IMR-90 (cell line): ENCODE measurements around the gene SARNP. TPM values are rescaled to one million over a fixed set of nuclear protein-coding genes. Genes with fewer than 3 reads are reported as not detected.

Experiments
- ATAC-seq: fragments of 200-7000 bp; cut with Tn5 transposase; 2 replicates; pipeline ENCODE4 v1.9.1; 2020; ENCODE audit warnings: low read depth, mild to moderate bottlenecking, moderate library complexity
- BruUV-seq: library from RNA; stranded (reverse); fragments of 400-500 nt; replicated peaks from 2 replicates; lab custom pipeline; 2021; lab: Mats Ljungman, UMichigan
- CTCF ChIA-PET: fragments of 300-600 bp; formaldehyde crosslinking; extraction: SDS; loops from one replicate; lab custom pipeline; 2021; ENCODE audit warnings: antibody characterized with exemption; lab: Yijun Ruan, JAX
- POLR2A ChIA-PET: fragments of 300-600 bp; sonication (Branson Sonifier 250); formaldehyde crosslinking; loops from one replicate; lab custom pipeline; 2022; ENCODE audit warnings: antibody characterized with exemption; ENCODE audit not compliant: unreplicated experiment; lab: Charles Lee
- DNase-seq: peaks from one replicate; pipeline ENCODE4 v3.0.0; 2013
- H2AFZ ChIP-seq: replicated peaks from 2 replicates; pipeline ENCODE3; 2013; ENCODE audit warnings: low read length, mild to moderate bottlenecking; ENCODE audit not compliant: poor library complexity
- H2AK5ac ChIP-seq: 2 replicates; pipeline ENCODE4 v1.6.1; 2013; ENCODE audit warnings: low read depth, low read length, inconsistent platforms
- H2AK9ac ChIP-seq: replicated peaks from 2 replicates; pipeline ENCODE3; 2013; ENCODE audit warnings: mild to moderate bottlenecking, low read depth, low read length, moderate library complexity; ENCODE audit not compliant: poor library complexity
- H2BK120ac ChIP-seq: 2 replicates; pipeline ENCODE4 v1.6.1; 2013; ENCODE audit warnings: low read depth, low read length, inconsistent platforms
- H2BK15ac ChIP-seq: 3 replicates; pipeline ENCODE4 v1.6.1; 2013; ENCODE audit warnings: low read depth, low read length, inconsistent platforms
- H2BK20ac ChIP-seq: 2 replicates; pipeline ENCODE4 v1.6.1; 2013; ENCODE audit warnings: low read depth, mild to moderate bottlenecking, inconsistent platforms, low read length, moderate library complexity
- H2BK5ac ChIP-seq: 2 replicates; pipeline ENCODE4 v1.6.1; 2013; ENCODE audit warnings: mild to moderate bottlenecking, low read depth, low read length, inconsistent platforms; ENCODE audit not compliant: poor library complexity, severe bottlenecking
- H3K14ac ChIP-seq: replicated peaks from 2 replicates; pipeline ENCODE4 v1.6.1; 2013; ENCODE audit warnings: low read depth, low read length, inconsistent platforms
- H3K18ac ChIP-seq: 2 replicates; pipeline ENCODE4 v1.6.1; 2013; ENCODE audit warnings: low read depth, low read length, control low read depth
- H3K23ac ChIP-seq: 2 replicates; pipeline ENCODE4 v1.6.1; 2013; ENCODE audit warnings: low read depth, low read length, inconsistent platforms
- H3K27ac ChIP-seq: 2 replicates; pipeline ENCODE4 v1.5.1; 2013; ENCODE audit warnings: mild to moderate bottlenecking, control low read depth, low read length; ENCODE audit not compliant: insufficient read depth
- H3K27me3 ChIP-seq: 2 replicates; pipeline ENCODE4 v1.6.1; 2013; ENCODE audit warnings: low read length; ENCODE audit not compliant: control insufficient read depth, insufficient read depth
- H3K36me3 ChIP-seq: 2 replicates; pipeline ENCODE4 v1.6.1; 2013; ENCODE audit warnings: low read length, mixed read lengths; ENCODE audit not compliant: control insufficient read depth, insufficient read depth
- H3K4ac ChIP-seq: 2 replicates; pipeline ENCODE4 v1.6.1; 2013; ENCODE audit warnings: low read depth, low read length, inconsistent platforms
- H3K4me1 ChIP-seq: 2 replicates; pipeline ENCODE4 v1.6.1; 2013; ENCODE audit warnings: low read length, mixed read lengths; ENCODE audit not compliant: control insufficient read depth, insufficient read depth
- H3K4me2 ChIP-seq: 2 replicates; pipeline ENCODE4 v1.6.1; 2013; ENCODE audit warnings: low read depth, mild to moderate bottlenecking, control low read depth, low read length, moderate library complexity
- H3K4me3 ChIP-seq: 2 replicates; pipeline ENCODE4 v1.5.1; 2013; ENCODE audit warnings: low read depth, mild to moderate bottlenecking, control low read depth, low read length, moderate library complexity; ENCODE audit not compliant: insufficient read depth
- H3K56ac ChIP-seq: 2 replicates; pipeline ENCODE4 v1.6.1; 2013; ENCODE audit warnings: low read length, inconsistent platforms; ENCODE audit not compliant: insufficient read depth; ENCODE audit errors: extremely low read depth
- H3K79me1 ChIP-seq, 2 experiments: 2 replicates each; pipeline ENCODE4 v1.6.1; 2013; ENCODE audit warnings: low read length in 2 of 2, inconsistent platforms in 1 of 2, low read depth in 1 of 2
- H3K9ac ChIP-seq: 2 replicates; pipeline ENCODE4 v1.6.1; 2013; ENCODE audit warnings: low read depth, low read length, control low read depth
- H3K9me1 ChIP-seq: 2 replicates; pipeline ENCODE4 v1.6.1; 2013; ENCODE audit warnings: low read length, inconsistent platforms; ENCODE audit not compliant: insufficient read depth
- H3K9me3 ChIP-seq: 2 replicates; pipeline ENCODE4 v1.6.1; 2013; ENCODE audit warnings: low read length; ENCODE audit not compliant: control insufficient read depth, insufficient read depth
- H4K20me1 ChIP-seq: 2 replicates; pipeline ENCODE4 v1.6.1; 2013; ENCODE audit warnings: low read length, inconsistent platforms; ENCODE audit not compliant: insufficient read depth
- H4K5ac ChIP-seq: 2 replicates; pipeline ENCODE4 v1.6.1; 2013; ENCODE audit warnings: mild to moderate bottlenecking, low read depth, low read length, control low read depth
- H4K8ac ChIP-seq, 2 experiments: 2 replicates each; pipeline ENCODE4 v1.6.1; 2013; ENCODE audit warnings: low read depth in 2 of 2, low read length in 2 of 2, control low read depth in 1 of 2, inconsistent platforms in 1 of 2
- H4K91ac ChIP-seq: 2 replicates; pipeline ENCODE4 v1.6.1; 2013; ENCODE audit warnings: low read depth, low read length, inconsistent platforms; ENCODE audit not compliant: insufficient read depth
- CHD1 ChIP-seq: IDR thresholded peaks from 2 replicates; pipeline ENCODE4 v1.6.1; 2012; ENCODE audit warnings: low read depth, low read length, improper control_type of control experiment
- MXI1 ChIP-seq: IDR thresholded peaks from 2 replicates; pipeline ENCODE4 v1.6.1; 2012; ENCODE audit warnings: low read depth, mild to moderate bottlenecking, low read length, moderate library complexity, borderline replicate concordance
- POLR2A ChIP-seq: IDR thresholded peaks from 2 replicates; pipeline ENCODE4 v1.6.1; 2012; ENCODE audit warnings: mild to moderate bottlenecking, low read depth, low read length
- RCOR1 ChIP-seq: IDR thresholded peaks from 2 replicates; pipeline ENCODE4 v1.6.1; 2012; ENCODE audit warnings: mild to moderate bottlenecking, low read length, improper control_type of control experiment; ENCODE audit not compliant: insufficient replicate concordance
- SMC3 ChIP-seq: fragments of 150-350 bp; IDR thresholded peaks from 2 replicates; pipeline ENCODE4 v1.6.1; 2016; ENCODE audit warnings: low read depth, mild to moderate bottlenecking, antibody characterized with exemption, low read length, moderate library complexity
- WGBS, 2 experiments: methylation state at CpG; one replicate each; pipeline versions ENCODE4 v1.1.5 to v1.1.7; 2013; ENCODE audit warnings: missing lambda C conversion rate in 2 of 2; ENCODE audit not compliant: insufficient read length in 1 of 2; ENCODE audit errors: extremely low coverage in 2 of 2; 5-methylcytosine and 5-hydroxymethylcytosine counted together
- dilution Hi-C: fragments of 300-500 bp; cut with HindIII; formaldehyde crosslinking; loops from one replicate; pipeline ENCODE4 v1.14.3; 2018; ENCODE audit warnings: low sequenced_read_pairs; ENCODE audit not compliant: unreplicated experiment
- in situ Hi-C: fragments of 300-500 bp; cut with MboI; formaldehyde crosslinking; loops from 3 replicates; pipeline ENCODE4 v1.14.3; 2019; ENCODE audit warnings: low sequenced_read_pairs, inconsistent platforms, mixed read lengths
- intact Hi-C: fragments of 100-400 bp; cut with micrococcal nuclease; formaldehyde crosslinking; loops from 2 replicates; pipeline ENCODE4 v1.10.0; 2022
- polyA plus RNA-seq, 3 experiments: library from polyadenylated mRNA; depleted of rRNA; stranded (reverse); fragments of >200 nt; gene quantifications; 2 replicates each; pipeline ENCODE4 v1.2.3, GENCODE V29; 2012; ENCODE audit warnings: low replicate concordance in 1 of 3
- total RNA-seq: library from RNA; depleted of rRNA; stranded (reverse); fragments of >200 nt; gene quantifications from 2 replicates; pipeline ENCODE4 v1.2.3, GENCODE V29; 2012
- TF ChIP-seq, protein P1 (sequence below): fragments of 150-350 bp; IDR thresholded peaks from 2 replicates; pipeline ENCODE4 v1.6.1; 2017; ENCODE audit warnings: mild to moderate bottlenecking, antibody characterized with exemption, low read length, low read depth
- TF ChIP-seq, protein P2 (sequence below): conservative IDR thresholded peaks from 2 replicates; pipeline ENCODE4 v1.5.1; 2012; ENCODE audit warnings: mild to moderate bottlenecking, low read depth, low read length, improper control_type of control experiment

SARNP gene
- total and polyA plus RNA-seq, 2 of the 4 experiments (the other 2 are of a cell fraction) = 46.8 to 103 TPM

DNA sequence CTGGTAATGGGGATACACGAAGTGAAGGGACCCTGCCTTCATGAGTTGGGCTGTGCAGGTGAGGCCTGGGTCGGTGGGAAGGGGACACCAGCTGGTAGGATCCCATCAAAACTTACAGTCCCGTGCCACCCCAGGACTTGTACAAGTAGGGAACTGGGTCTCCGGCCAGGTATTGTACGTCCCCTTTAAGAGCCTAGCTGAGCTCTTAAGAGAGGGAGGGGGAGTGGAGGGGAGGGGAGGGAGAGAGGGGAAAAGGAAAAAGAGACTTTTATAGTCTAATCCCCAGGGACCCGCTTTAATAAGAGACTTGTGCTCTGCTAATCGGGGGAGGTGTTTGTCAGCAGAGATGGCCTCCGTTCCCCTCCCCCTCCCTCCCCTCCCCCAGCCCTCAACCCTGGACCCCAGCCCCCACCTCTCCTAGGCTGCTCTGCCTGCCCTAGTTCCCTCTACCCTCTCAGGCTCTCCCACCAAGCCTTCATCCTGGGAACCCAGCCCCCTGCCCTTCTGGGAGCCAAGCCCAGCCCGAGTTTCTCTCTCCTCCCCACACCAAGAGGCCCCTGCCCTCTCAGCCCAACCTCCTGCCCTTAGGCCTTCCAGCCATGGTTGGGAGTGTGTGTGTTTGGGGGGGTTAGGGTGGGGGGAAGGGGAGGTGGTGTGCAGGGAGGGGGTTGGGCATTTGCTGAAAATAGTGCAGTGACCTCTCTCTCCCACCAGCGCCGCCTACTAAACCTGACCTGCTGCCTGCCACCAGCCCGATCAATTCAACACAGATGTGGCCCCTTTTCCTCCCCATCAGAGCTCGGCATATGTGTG is 72.0 kb downstream of the SARNP start (continued):
- TF ChIP-seq, protein P1, sequence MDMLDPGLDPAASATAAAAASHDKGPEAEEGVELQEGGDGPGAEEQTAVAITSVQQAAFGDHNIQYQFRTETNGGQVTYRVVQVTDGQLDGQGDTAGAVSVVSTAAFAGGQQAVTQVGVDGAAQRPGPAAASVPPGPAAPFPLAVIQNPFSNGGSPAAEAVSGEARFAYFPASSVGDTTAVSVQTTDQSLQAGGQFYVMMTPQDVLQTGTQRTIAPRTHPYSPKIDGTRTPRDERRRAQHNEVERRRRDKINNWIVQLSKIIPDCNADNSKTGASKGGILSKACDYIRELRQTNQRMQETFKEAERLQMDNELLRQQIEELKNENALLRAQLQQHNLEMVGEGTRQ = no peak

DNA sequence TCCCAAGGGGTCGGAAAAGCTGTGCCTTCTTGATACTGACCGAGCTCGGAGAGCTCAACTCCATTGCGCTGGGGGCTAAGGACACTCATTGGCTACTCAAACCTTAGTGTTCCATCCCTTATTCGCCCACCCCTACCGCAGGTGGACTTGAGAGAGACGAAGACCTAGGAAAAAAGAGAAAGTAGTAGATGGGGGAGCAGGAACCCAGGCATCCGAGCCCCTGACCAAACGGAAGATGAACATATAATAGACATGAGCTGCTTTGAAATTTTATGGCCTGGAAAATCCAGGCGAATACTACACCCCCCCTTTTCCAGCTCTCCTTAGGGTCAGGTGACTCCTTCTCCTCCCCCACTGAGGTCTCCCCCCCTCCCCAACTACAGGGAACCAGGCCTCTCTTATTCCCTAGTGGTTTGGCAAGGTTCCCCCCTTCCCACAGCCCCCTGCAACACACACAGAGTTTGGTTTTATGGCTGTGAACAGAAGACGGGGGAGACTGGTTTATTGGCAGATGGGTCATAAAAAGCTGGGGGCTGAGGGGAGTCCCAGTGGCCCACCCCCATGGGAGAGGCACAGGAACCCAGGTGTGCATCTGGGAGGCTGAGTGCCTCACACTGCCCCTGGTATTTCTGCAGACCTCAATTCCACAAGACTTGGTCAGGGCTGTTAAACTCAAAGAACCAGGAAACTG is 73.0 kb downstream of the SARNP start:
- no peak overlapping the region for H4K8ac ChIP-seq
- no peak overlapping the region for H3K18ac ChIP-seq
- in situ Hi-C loops (no loop called here), intact Hi-C loops (loop anchor here (5.0 kb wide), 2 partner anchors 73 to 188 kb away; partner anchors contain the start of genes DGKA, ORMDL2 and SARNP), dilution Hi-C loops (no loop called here)
- peaks cover 15% of the 10 kb centered on the region for H3K4me1 ChIP-seq
- peak overlapping the region; percentile 94 for H3K23ac ChIP-seq
- H3K14ac ChIP-seq = peak overlapping the region; percentile 55; the same call in 1 of the 2 replicates
- H3K4me3 ChIP-seq = peak overlapping the region; percentile 97
- no peaks in the 10 kb centered on the region for H3K27me3 ChIP-seq
- H3K56ac ChIP-seq = no peak overlapping the region
- H3K4me2 ChIP-seq = peak overlapping the region; percentile 99
- DNase-seq = no peak
- no peak overlapping the region for H2BK5ac ChIP-seq
- no peak for TF ChIP-seq CHD1
- TF ChIP-seq, protein P1 = no peak
- no peak for TF ChIP-seq RCOR1
- no peak for TF ChIP-seq SMC3
- TF ChIP-seq, protein P2, sequence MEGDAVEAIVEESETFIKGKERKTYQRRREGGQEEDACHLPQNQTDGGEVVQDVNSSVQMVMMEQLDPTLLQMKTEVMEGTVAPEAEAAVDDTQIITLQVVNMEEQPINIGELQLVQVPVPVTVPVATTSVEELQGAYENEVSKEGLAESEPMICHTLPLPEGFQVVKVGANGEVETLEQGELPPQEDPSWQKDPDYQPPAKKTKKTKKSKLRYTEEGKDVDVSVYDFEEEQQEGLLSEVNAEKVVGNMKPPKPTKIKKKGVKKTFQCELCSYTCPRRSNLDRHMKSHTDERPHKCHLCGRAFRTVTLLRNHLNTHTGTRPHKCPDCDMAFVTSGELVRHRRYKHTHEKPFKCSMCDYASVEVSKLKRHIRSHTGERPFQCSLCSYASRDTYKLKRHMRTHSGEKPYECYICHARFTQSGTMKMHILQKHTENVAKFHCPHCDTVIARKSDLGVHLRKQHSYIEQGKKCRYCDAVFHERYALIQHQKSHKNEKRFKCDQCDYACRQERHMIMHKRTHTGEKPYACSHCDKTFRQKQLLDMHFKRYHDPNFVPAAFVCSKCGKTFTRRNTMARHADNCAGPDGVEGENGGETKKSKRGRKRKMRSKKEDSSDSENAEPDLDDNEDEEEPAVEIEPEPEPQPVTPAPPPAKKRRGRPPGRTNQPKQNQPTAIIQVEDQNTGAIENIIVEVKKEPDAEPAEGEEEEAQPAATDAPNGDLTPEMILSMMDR = no peak
- no peak for TF ChIP-seq POLR2A
- no peak for TF ChIP-seq MXI1
- H3K27ac ChIP-seq = 0 out of 2 replicates have a peak overlapping the region, but pooled peaks have one; percentile 5
- no TSS peak for BruUV-seq
- H2BK20ac ChIP-seq = no peak overlapping the region
- CTCF ChIA-PET = interaction anchor here (0.8 to 1.8 kb wide), 3 partner anchors 52 to 191 kb away, joined by 3 to 5 read pairs (median 3); no protein-coding TSS in a partner anchor
- no peak overlapping the region for H4K5ac ChIP-seq
- H4K91ac ChIP-seq = no peak overlapping the region
- H2AK9ac ChIP-seq = peak overlapping the region; percentile 7
- H4K20me1 ChIP-seq = peaks cover 7% of the 10 kb centered on the region
- H3K9me3 ChIP-seq = no peaks in the 10 kb centered on the region
- H2BK120ac ChIP-seq = no peak overlapping the region
- H3K79me1 ChIP-seq = peaks cover 2 to 30% of the 10 kb centered on the region in 2 experiments; a peak in 2 of 4 replicates
- POLR2A ChIA-PET = no interaction called here
- H3K9me1 ChIP-seq = peaks cover 9% of the 10 kb centered on the region; the same call in 1 of the 2 replicates
- H2BK15ac ChIP-seq = no peak overlapping the region
- H2AK5ac ChIP-seq = no peak overlapping the region
- peaks cover 9% of the 10 kb centered on the region for H3K36me3 ChIP-seq
- ATAC-seq = peak; percentile 1; the same call in 1 of the 2 replicates
- H3K9ac ChIP-seq = peak overlapping the region; percentile 84
- peak overlapping the region; percentile 14; the same call in 1 of the 2 replicates for H3K4ac ChIP-seq
- 0% methylated on average over 1 of the region's 11 CpGs; no CpG with 5 or more reads in 1 of the 2 experiments for WGBS, 2 experiments
- peak overlapping the region; percentile 92 for H2AFZ ChIP-seq
